Prostate gland (tissue), 2 donors: ENCODE data around the gene KCNQ1.

Experiments used
- CTCF ChIP-seq, 4 experiments: fragments of 200-600 bp in 2 of 4; fragments of 450-650 bp in 2 of 4; sonication (generic) in 2 of 4; IDR thresholded peaks; 1 replicate in 3 of 4; 2 replicates in 1 of 4; pipeline ENCODE4 v1.5.1; 2016 to 2019; ENCODE audit warnings: antibody characterized with exemption in 4 of 4, mild to moderate bottlenecking in 2 of 4, moderate library complexity in 2 of 4
- POLR2A ChIP-seq: fragments of 450-650 bp; IDR thresholded peaks from one replicate; pipeline ENCODE4 v1.6.1; 2016; ENCODE audit warnings: antibody characterized with exemption, mild to moderate bottlenecking

- TF ChIP-seq CTCF (IDR thresholded peaks at IDR 0.05): no peak
- TF ChIP-seq POLR2A: no peak
These were observed 449.1 kb downstream of the KCNQ1 start for GRCh38 chr11:2893935-2894334.
